ENCODE measurements around the gene TCHH. TPM values are rescaled to one million over a fixed set of nuclear protein-coding genes. Genes with fewer than 3 reads are reported as not detected.

The TCHH gene, protein sequence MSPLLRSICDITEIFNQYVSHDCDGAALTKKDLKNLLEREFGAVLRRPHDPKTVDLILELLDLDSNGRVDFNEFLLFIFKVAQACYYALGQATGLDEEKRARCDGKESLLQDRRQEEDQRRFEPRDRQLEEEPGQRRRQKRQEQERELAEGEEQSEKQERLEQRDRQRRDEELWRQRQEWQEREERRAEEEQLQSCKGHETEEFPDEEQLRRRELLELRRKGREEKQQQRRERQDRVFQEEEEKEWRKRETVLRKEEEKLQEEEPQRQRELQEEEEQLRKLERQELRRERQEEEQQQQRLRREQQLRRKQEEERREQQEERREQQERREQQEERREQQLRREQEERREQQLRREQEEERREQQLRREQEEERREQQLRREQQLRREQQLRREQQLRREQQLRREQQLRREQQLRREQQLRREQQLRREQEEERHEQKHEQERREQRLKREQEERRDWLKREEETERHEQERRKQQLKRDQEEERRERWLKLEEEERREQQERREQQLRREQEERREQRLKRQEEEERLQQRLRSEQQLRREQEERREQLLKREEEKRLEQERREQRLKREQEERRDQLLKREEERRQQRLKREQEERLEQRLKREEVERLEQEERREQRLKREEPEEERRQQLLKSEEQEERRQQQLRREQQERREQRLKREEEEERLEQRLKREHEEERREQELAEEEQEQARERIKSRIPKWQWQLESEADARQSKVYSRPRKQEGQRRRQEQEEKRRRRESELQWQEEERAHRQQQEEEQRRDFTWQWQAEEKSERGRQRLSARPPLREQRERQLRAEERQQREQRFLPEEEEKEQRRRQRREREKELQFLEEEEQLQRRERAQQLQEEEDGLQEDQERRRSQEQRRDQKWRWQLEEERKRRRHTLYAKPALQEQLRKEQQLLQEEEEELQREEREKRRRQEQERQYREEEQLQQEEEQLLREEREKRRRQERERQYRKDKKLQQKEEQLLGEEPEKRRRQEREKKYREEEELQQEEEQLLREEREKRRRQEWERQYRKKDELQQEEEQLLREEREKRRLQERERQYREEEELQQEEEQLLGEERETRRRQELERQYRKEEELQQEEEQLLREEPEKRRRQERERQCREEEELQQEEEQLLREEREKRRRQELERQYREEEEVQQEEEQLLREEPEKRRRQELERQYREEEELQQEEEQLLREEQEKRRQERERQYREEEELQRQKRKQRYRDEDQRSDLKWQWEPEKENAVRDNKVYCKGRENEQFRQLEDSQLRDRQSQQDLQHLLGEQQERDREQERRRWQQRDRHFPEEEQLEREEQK (N-terminal part only)
- 0.16 TPM in 1 of 2 replicates, not detected in the other for total RNA-seq

DNA sequence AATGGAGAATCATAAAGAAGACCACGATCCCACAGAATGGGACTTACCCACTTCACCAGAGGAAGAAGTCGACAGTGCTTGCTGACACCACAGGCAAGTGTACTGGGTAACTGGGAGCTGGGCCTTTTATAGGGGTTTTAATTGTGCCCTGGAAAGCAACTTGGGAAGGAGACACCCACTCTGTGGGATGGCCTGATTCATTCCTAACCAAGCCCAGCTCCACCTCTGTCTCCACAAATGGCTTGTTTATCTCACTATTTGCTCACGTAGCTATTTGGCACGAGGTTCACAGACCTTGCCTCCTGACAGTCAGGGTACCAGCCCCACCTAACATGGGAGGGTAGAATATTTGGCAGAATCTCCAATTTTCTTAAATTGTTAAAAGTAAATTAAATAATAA lies at the start of gene TCHH:
TCHH (minus strand) TSS at position 101 of the 400 bp plus-strand sequence. CDS start 1,364 bp downstream, outside the sequence.

DNA sequence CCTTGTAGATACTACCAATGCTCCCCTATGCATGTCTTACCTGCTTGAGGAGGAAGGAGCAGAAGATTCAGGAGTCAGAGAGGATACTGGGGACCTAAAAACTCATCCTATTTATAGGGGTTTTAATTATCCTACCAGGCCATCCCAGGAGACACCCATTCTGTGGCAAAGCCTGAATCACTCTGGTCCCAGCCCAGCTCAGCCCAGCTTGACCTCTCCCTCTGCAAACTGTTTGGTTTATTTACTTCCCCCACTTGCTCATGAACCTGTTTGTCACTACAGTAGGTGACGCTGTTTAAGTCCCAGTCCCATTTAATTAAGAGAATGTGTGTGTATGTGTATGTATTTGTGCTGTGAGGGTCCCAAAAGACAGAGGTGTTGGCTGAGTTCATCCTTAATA lies 43.9 kb upstream of the TCHH start, which contains the start of gene RPTN:
RPTN (minus strand) TSS at position 85 of the 400 bp plus-strand sequence. CDS start 1,339 bp downstream, outside the sequence.

DNA sequence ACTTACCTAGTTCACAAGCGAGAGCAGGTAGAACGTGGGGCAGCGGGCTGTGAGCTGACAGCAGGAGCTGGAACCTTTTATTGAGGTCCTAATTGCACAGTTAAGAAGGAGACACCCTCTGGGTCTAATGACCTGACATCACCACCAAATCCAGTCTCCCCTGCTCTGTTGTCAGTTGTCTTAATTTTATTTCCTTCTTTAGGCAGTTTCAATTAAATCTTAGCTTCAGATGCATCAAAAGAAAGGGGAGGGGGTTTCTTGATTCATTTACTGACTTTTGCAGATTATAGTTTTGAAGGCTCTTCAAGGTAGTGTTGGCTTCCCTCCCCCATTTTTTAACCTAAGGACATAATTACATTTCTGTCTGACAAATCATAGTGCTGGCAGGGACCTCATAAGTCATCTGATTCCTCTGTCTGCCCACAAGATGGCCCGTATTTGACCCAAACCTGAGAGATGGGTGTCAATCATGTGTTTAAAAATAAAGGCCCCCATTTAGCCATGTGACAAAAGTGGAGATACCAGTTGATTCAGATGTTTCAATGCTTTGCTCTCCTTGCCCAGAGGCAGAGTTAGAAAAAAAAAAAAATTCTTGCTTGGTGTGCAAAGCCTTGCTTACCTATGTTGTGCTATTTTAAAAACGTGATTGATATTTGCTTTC lies 26.1 kb downstream of the TCHH start, which contains the start of gene TCHHL1:
TCHHL1 (minus strand) TSS at position 51 of the 661 bp plus-strand sequence. CDS start 921 bp downstream, outside the sequence.

Other genes with a start within 250 kb of the TCHH start
- gene THEM4, start 205.9 kb downstream of the TCHH start, total RNA-seq, result 6.0 and 8.7 TPM in 2 replicates
- gene S100A10, start 121.6 kb downstream of the TCHH start, total RNA-seq, result 103 and 186 TPM in 2 replicates
- gene S100A11, start 78.4 kb downstream of the TCHH start, total RNA-seq, result 29.1 and 47.0 TPM in 2 replicates
- not detected in 2 replicates for gene TCHHL1, start 26.4 kb downstream of the TCHH start, total RNA-seq
- gene RPTN, start 43.8 kb upstream of the TCHH start, total RNA-seq, result not detected in 2 replicates
- not detected in 2 replicates for gene HRNR, start 108.7 kb upstream of the TCHH start, total RNA-seq
- gene FLG, start 209.8 kb upstream of the TCHH start, total RNA-seq, result under 0.01 TPM in 1 of 2 replicates, not detected in the other
- under 0.01 TPM in 2 replicates for gene FLG2, start 244.6 kb upstream of the TCHH start, total RNA-seq